Kasumi-1 (cell line): Measurements from ENCODE around the gene NAMPT.

Source experiments
- DNase-seq, 2 experiments: peaks; one replicate each; lab custom pipeline; 2025; lab: John Stamatoyannopoulos, UW

Gene NAMPT

GRCh38 chr7:106273009-106273668, 11.6 kb downstream of the NAMPT start:
- DNase-seq, result no peak

- no peak for DNase-seq
Observed at GRCh38 chr7:106270122-106270977, 14.4 kb downstream of the NAMPT start.

DNA sequence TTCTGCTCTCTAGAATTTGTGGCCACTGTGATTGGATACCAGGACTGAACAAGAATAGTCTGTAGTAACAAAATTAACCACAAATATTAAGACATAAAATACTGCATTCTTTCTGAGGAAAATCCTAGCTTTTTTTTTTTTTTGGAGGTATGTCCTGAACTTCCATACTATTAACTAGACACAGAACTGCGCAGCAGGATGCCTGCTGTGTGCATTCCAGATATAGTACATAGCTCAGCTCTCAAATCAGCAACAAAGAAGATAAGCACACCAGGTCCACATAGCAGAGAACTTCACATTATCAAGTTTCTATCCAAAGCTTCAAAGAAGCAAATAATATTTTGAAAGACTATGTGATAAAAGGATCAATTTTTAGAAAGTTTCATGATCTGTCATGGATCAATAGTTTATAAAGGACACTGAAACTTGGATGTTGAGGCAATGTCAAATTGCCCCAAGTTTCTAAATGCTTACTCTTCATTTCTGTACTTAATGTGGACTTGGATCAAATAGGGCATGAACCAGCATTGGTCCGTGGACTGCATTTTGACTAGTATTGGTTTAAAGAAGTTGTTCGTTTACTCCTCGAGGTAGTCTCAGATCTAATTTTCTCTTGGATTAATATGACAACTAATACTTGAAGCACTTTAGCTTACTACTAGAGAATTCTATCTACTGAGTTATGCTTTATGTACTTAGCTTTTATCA, 15.4 kb downstream of the NAMPT start:
- no peak for DNase-seq

DNA sequence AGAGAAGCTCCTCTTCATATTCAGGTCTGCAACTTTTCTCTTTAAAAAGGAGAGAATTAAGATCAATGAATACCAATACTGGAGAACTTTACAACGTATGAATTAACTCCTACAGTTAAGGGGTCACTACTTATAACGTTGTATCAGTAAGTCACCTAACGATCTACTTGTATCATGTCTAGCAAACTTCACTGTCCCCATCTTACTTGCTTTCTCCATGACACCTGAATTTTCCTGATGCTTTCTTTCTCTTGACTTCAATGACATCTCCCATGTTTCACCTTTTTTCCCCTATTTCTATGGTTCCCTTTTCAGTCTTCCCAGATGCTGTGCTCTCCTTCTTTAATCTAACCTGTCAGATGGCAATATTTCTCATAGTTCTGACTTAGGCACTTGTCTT, 19.6 kb downstream of the NAMPT start:
- DNase-seq, result no peak

DNA sequence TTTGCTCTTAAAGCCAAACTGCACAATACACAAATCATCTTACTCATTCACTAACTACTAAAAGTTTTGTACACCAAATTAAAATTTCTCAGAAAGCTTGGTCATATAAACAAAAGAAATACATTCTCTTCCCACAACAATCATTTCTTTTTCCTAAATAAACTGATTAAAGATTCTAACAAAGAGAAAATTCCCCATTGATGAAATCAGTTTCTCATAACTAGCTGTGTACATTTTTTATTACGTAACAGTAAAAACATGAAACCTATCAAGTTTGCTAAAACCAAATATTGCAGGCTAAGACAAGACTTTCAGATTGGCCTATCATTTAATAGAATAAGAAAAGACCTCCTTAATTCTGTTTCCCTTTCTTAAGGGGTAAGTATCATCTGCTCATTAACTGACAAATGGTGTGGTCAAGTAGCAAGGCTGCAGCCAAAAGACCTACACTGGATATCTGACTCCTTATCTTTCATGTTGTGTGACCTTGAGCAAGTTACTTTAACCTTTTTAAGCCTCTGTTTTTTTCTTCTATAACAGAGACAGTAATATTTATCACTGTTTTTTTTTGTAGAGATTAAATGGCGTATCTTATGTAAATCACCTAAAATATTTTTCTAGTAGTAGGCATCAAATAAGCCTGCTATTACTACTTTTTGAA, 22.4 kb downstream of the NAMPT start:
- DNase-seq, result no peak

DNA sequence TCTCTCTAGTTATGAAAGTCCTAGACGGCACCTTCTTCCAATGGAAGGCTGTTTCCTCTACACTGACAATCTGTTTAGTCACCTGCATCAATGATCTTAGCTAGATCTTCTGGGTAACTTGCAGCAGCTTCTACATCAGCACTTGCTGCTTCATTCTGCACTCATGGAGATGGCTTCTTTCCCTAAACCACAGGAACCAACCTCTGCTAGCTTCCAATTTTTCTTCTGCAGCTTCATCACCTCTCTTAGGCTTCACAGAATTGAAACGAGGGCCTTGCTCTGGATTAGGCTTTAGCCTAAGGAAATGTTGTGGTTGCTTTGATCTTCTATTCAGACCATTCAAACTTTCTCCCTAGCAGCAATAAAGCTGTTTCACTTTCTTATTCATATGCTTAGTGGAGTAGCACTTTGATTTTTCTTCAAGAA, 24.6 kb downstream of the NAMPT start:
- DNase-seq, result no peak

- DNase-seq, result no peak
Observed at GRCh38 chr7:106258789-106259188, 26.0 kb downstream of the NAMPT start.

DNA sequence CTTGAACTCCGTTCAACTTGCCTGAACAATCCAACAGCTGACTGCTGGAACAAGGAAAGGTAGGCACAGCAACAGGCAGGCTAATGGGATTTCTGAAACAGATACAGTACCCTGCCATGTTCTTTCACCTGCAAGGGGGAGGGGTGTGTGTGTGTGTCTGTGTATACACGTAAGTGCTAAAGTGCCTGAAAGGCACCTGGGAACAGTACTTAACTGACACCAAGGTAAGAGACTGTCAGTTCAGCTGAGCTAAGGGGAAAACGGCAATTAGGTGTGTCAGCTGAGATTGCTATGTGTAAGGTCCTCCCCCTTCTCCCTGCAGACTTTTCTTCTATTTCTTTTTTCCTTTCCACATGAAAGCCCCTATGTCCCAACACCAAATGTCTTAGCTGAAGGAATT, 27.0 kb downstream of the NAMPT start:
- no peak for DNase-seq

DNA sequence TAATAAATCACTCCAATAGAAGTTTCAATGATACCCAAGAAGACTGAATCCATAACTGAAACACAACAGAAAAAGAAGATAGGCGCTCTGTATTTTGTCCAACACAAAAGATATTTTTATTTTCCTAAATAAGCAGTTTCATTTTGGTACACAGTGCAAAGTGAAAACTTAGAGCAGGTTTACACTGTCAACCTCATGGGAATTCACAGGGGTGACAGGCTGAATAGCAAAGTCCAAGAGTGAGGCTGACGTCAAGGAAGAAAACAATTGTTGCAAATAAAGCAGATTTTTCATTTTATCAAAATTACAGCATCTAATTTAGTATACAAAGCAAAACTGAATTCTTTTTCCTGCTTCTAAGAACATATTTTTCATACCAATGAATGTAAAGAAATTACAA, 28.6 kb downstream of the NAMPT start:
- no peak for DNase-seq

- DNase-seq, result no peak
Observed at GRCh38 chr7:106255246-106255645, 29.5 kb downstream of the NAMPT start.

DNA sequence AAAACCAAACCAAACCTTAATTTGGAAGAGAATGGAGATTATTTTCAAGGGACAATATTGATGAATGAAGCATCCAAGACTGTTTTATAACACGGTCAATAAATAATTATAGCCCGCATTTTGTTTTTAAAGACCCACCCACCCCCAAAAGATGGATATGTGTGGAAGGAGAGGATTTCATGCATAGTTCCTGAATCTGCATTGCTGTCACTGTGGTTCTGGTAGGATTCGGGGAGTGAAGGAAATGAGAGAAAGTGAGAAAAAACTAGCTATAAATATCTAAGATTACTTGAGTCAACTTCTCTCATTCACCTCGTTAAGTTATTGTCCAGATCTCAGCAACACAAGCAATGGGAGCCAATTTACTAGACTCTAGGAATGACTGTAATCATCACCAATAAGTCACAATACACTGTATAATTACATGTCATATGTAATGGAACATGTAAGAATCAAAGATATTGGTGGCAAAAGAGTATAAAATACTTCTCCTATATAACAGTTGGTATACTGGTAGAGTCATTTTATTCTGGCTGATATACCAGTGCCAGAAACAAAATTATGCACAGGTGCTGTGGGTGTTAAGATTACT, 30.2 kb downstream of the NAMPT start:
- no peak for DNase-seq

DNA sequence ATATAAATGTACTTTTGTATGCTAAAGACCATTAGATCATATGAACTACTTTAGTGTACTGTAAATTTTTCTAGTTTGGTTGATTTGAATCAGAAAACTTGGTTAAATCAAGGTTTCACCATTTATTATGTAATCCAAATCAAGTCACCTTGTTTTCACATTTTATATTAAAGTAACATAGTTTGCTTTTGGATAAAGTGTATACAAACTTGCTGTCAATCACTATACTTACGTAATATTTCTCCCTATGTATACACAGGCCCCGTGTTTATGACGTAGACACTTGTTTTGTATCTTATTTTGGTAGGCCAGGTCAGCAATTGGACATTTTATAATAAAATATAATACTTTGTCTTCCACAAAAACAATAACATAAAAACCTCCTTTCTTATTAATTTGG, 32.2 kb downstream of the NAMPT start:
- no peak for DNase-seq

DNA sequence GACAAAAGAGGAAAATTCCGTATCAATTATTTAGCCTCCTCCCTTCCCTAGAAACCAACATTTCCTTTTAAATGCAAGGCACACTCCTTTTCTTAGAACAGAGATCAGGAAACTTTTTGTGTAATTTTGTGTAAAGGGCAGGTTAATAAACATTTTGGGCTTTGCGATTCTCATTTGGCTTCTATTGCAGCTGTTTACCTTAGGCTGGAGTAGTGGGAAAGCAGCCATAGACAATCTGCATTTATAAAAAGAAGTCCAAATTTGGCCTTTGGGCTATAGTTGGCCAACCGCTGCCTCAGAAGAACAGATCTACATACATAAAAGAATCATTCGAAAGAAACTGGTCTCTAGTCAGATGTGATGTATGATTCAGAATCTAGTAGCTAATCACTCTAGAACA, 35.3 kb downstream of the NAMPT start:
- DNase-seq, result no peak

GRCh38 chr7:106248600-106248999, 36.2 kb downstream of the NAMPT start:
- DNase-seq, result no peak

DNA sequence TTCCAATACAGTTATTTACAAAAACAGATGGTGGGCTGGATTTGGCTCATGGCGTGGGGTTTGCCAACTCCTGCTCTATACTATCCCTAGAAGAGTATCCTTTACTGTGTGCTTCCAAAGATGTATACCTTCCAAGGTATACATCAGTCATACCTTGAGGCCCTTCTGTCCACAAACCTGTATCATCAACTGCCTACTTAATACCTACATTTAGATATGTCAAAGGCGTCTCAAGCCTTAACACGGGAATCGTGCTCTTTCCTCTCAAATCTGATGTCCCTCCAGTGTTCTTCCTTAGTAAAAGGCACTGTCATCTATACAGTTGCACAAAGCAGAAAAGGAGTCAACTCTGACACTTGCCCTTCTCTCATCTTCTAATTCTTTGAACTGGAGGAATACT, 36.9 kb downstream of the NAMPT start:
- DNase-seq, result no peak

DNA sequence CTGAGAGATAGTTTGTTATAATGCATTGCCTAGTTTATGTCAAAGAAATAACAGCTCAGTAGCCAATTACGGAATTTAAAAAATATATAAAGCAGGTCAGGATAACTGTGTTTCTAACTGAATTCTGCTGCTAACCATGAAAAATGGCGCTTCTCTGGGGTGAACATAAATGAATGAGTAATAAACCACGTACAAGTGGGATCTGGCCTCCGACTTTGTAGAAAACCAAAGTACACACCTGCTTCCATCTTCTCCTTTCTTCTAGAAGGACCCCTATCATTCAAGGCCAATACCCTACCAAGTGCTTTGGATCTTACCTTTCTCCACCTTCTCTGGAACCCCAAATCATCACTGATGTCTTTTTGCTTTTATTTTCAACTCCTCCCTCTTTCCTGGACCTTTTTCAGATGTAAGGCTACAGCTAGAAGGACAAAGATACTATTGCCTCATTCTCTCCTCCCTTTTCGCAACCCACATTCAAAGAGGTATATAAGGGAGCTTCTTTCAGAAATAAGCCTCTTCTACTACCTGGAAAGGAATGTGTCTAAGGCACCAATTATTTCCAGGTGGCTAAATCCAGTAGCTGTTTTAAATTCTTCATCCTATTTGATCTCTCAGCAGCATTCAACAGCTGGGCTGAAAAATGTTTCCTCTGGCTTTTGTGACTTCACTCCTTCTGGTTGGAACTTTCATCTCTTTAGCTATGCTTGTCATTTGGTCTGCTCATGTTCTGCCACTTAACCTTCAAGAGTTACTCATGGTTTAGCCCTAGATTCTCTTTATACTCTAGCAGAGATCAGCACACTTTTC, 37.7 kb downstream of the NAMPT start:
- DNase-seq, result no peak

DNA sequence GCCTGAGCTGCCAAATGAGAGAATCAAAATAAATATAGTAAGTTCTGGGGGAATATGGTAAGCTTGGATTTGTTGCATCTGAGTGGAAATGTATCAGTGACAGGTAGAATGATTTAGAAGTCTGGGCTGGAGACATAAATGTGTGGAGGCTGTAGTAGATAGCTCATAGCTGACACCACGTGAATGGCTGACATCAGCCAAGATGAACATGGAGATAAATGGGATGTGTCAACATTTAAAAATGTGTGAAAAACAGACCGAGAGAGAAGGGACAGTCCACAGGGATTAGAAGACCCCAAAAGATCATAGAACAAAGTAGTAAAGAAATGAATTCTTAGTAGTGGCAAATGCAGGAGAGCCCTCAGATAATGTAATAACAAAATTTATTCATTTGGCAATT, 40.9 kb downstream of the NAMPT start:
- DNase-seq, result no peak

- no peak for DNase-seq
Observed at GRCh38 chr7:106239406-106239805, 45.4 kb downstream of the NAMPT start.

DNA sequence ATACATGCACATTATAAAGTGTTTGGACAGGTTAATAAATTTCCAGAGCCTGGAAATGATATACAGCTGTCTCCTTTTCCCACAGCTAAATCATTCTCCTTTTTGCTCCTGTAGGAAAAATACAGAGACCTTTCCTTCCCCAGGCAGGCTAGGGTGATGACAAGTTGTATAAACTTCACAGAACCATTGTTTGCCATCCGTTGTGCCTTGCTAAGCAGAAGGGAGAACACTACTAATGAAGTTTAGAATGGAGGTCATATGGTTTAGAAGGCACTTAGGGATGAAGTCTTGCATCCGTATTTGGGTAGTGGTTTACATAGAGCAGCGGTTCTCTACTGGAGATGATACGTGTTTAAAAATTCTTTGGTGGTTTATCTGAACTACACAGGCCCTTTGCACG, 46.0 kb downstream of the NAMPT start:
- DNase-seq, result no peak

DNA sequence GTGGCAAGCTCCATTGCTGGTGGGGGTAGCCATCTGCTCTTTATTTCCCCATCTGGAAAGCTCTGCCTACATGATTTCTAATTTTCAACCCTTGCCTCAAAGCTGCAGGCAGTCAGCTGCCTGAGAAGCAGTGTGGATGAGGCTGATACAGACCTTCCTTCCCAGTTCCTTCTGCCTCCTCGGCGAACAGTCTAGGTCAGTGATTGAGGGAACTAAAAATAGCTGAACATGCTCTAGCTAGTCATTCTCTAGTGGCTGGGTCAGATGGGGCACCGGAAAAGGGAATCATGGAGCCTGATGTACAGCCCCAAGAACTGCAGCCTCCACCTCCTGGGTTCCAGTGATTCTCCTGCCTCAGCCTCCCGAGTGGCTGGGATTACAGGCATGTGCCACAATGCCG, 48.7 kb downstream of the NAMPT start:
- no peak for DNase-seq

- no peak for DNase-seq
Observed at GRCh38 chr7:106234425-106234824, 50.4 kb downstream of the NAMPT start.
